Measurements from ENCODE around the gene CAPS2.

DNA sequence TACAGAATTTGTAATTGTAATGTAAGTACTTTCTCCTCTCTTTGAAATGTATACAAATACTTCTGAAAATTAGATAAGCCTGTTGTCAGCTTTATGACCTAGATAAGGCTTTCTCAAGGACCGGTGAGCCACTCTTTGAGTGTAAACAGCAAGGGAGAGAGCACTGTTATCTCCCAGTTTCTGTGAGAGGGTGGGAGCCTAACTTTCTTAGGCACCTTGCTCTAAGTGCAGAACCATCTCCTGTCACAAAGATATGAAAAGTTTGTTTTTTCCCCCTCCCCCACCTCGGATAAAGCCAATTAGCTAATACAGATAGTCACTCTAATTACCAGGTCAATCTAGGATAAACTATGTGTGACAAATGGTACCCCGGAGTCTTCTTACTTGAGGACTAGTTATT, 35.8 kb downstream of the CAPS2 start:
- TF ChIP-seq, protein P1, sequence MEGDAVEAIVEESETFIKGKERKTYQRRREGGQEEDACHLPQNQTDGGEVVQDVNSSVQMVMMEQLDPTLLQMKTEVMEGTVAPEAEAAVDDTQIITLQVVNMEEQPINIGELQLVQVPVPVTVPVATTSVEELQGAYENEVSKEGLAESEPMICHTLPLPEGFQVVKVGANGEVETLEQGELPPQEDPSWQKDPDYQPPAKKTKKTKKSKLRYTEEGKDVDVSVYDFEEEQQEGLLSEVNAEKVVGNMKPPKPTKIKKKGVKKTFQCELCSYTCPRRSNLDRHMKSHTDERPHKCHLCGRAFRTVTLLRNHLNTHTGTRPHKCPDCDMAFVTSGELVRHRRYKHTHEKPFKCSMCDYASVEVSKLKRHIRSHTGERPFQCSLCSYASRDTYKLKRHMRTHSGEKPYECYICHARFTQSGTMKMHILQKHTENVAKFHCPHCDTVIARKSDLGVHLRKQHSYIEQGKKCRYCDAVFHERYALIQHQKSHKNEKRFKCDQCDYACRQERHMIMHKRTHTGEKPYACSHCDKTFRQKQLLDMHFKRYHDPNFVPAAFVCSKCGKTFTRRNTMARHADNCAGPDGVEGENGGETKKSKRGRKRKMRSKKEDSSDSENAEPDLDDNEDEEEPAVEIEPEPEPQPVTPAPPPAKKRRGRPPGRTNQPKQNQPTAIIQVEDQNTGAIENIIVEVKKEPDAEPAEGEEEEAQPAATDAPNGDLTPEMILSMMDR (optimal IDR thresholded peaks at IDR 0.05 in 1 of 3, IDR thresholded peaks at IDR 0.05 in 1 of 3, conservative IDR thresholded peaks at IDR 0.05 in 1 of 3; ENCODE audit: extremely low read depth in 1 of 3, insufficient read depth in 2 of 3, low read length in 3 of 3), result no peak
- TF ChIP-seq EZH2 (IDR thresholded peaks at IDR 0.05; ENCODE audit: low read length), result no peak
